Cardiac muscle cell (in vitro differentiated cells and primary cell): ENCODE measurements around the gene SEC14L1. TPM values are rescaled to one million over a fixed set of nuclear protein-coding genes. Genes with fewer than 3 reads are reported as not detected.

ENCODE experiments used
- DNase-seq, 2 donors: peaks; one replicate each; pipeline versions ENCODE4 v3.0.0 to v3.0.0-alpha.2; 2010 to 2017; ENCODE audit warnings: low read depth in 1 of 2, low spot score in 1 of 2
- H3K27ac ChIP-seq: fragments of 200-600 bp; sonication (generic); 2 replicates; pipeline ENCODE4 v1.5.1; 2016
- H3K27me3 ChIP-seq: fragments of 200-600 bp; sonication (generic); 2 replicates; pipeline ENCODE4 v1.6.0; 2016; ENCODE audit warnings: control low read depth
- H3K36me3 ChIP-seq: fragments of 200-600 bp; sonication (generic); 2 replicates; pipeline ENCODE4 v1.5.1; 2016; ENCODE audit warnings: control low read depth
- H3K4me1 ChIP-seq: fragments of 200-600 bp; sonication (generic); 2 replicates; pipeline ENCODE4 v1.8.1; 2017; ENCODE audit warnings: low read depth, mild to moderate bottlenecking, mixed run types
- H3K4me3 ChIP-seq: fragments of 200-600 bp; sonication (generic); 2 replicates; pipeline ENCODE4 v1.5.1; 2016; ENCODE audit warnings: mild to moderate bottlenecking
- H3K9me3 ChIP-seq: fragments of 200-600 bp; sonication (generic); 2 replicates; pipeline ENCODE4 v1.5.1; 2017; ENCODE audit warnings: low read depth, mild to moderate bottlenecking, control low read depth
- polyA plus RNA-seq: library from polyadenylated mRNA; unstranded; fragments of >200 nt; fragmentation: Nextera tagmentation; extraction: Ambion mirVana; gene quantifications from 2 replicates; pipeline ENCODE4 v1.2.1, GENCODE V29; 2016
- total RNA-seq: library from RNA; depleted of rRNA; stranded (reverse); fragments of >200 nt; gene quantifications from 2 replicates; pipeline ENCODE4 v1.2.3, GENCODE V29; 2016
- TF ChIP-seq, protein P1 (sequence below): IDR thresholded peaks from 2 replicates; pipeline ENCODE4 v1.5.1; 2012; ENCODE audit warnings: low read depth, mild to moderate bottlenecking, low read length

The SEC14L1 gene
- total and polyA plus RNA-seq, 2 experiments from 2014 or later, result 25.5 to 30.0 TPM

- Histone ChIP-seq H3K27ac (peak overlapping the region; percentile 75), H3K4me1 (peaks cover 47% of the 10 kb centered on the region), H3K36me3 (no peaks in the 10 kb centered on the region), H3K9me3 (no peaks in the 10 kb centered on the region), H3K27me3 (no peaks in the 10 kb centered on the region), H3K4me3 (no peak overlapping the region)
- TF ChIP-seq, protein P1, sequence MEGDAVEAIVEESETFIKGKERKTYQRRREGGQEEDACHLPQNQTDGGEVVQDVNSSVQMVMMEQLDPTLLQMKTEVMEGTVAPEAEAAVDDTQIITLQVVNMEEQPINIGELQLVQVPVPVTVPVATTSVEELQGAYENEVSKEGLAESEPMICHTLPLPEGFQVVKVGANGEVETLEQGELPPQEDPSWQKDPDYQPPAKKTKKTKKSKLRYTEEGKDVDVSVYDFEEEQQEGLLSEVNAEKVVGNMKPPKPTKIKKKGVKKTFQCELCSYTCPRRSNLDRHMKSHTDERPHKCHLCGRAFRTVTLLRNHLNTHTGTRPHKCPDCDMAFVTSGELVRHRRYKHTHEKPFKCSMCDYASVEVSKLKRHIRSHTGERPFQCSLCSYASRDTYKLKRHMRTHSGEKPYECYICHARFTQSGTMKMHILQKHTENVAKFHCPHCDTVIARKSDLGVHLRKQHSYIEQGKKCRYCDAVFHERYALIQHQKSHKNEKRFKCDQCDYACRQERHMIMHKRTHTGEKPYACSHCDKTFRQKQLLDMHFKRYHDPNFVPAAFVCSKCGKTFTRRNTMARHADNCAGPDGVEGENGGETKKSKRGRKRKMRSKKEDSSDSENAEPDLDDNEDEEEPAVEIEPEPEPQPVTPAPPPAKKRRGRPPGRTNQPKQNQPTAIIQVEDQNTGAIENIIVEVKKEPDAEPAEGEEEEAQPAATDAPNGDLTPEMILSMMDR, result no peak
- peak in 1 of 2 donors; percentile 54 for DNase-seq
These were observed 22.2 kb downstream of the SEC14L1 start for GRCh38 chr17:77163001-77163400.

DNA sequence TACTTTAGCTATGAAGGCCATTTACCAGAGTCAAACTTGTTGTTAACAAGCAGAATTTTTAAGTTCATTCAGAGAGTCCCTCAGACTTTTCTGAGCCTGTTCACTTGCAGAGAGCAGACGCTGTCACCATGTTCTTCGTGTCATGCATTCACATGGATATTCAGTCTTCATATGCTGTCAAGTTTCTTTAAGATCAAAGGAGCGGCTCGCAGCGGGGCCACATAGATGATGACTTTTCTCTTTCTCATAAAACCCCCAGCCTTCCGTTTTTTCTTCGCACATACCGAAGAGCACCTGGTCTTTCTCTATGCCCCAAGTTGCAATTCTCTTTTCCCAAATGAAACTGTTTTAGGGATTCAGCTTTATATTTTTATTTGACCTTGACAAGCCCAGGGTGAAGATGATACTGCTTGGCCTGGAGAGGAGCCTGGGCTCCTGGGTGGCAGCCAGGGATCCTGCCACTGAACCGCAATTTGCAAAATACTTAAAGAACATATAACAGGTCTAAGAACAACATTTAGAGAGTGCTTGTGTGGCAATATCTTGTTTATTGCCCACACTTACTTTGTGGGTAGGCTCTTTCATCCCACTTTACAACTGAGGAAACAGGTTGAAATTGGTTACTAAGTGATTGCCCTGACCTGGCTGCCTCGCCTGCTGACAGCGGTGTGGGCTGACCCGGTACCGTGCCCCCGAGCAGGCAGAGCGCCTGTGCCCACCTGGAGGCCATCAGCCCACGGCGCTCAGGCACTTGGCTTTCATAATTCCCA, 22.9 kb downstream of the SEC14L1 start:
- Histone ChIP-seq H3K36me3 (no peaks in the 10 kb centered on the region), H3K27me3 (no peaks in the 10 kb centered on the region), H3K4me1 (peaks cover 47% of the 10 kb centered on the region), H3K27ac (peak overlapping the region; percentile 75), H3K4me3 (no peak overlapping the region), H3K9me3 (no peaks in the 10 kb centered on the region)
- no peak for DNase-seq
- TF ChIP-seq, protein P1, result no peak

DNA sequence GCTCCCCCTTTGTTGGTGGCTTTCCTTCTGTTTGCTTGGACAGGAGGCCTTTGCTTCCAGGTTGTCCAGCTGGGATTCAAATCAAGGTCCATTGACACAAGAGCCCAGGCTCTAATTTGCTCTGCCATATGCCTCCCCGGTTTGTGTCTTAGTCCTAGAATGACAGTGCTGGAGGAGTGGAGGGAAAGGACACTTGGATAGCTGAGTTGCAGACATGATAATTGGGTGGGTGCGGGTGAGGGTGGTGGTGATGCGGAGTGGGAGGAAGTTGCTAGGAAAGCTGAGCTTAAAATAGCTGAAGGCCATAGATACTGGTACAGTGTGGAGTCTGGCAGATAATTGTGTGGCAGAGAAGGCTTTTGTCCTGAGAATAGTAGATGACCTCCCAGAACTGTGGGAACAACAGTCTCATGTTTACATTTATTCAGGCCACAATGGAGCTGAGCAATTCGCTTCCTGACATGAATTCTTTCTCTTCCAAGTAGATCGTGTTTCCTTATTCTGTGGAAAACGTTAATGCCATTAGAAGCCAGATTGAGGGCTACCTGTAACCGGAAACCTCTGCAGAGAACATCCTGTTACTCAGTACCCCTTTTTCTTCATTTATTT, 23.8 kb downstream of the SEC14L1 start:
- Histone ChIP-seq H3K27me3 (no peaks in the 10 kb centered on the region), H3K4me1 (peaks cover 45% of the 10 kb centered on the region), H3K27ac (peak overlapping the region; percentile 75), H3K36me3 (no peaks in the 10 kb centered on the region), H3K9me3 (no peaks in the 10 kb centered on the region), H3K4me3 (no peak overlapping the region)
- DNase-seq, result no peak
- TF ChIP-seq, protein P1, result no peak

GRCh38 chr17:77165577-77165976, 24.8 kb downstream of the SEC14L1 start:
- Histone ChIP-seq H3K27ac (peak overlapping the region; percentile 75), H3K27me3 (no peaks in the 10 kb centered on the region), H3K4me3 (no peak overlapping the region), H3K9me3 (no peaks in the 10 kb centered on the region), H3K4me1 (peaks cover 35% of the 10 kb centered on the region), H3K36me3 (no peaks in the 10 kb centered on the region)
- TF ChIP-seq, protein P1, result no peak
- DNase-seq, result no peak

GRCh38 chr17:77167472-77168306, 26.9 kb downstream of the SEC14L1 start:
- TF ChIP-seq, protein P1, result no peak
- Histone ChIP-seq H3K9me3 (no peaks in the 10 kb centered on the region), H3K4me3 (no peak overlapping the region), H3K36me3 (no peaks in the 10 kb centered on the region), H3K27me3 (no peaks in the 10 kb centered on the region), H3K4me1 (peaks cover 34% of the 10 kb centered on the region), H3K27ac (no peak overlapping the region)
- no peak for DNase-seq
